Loucy (cell line): ENCODE measurements around the gene ZDHHC8.

ENCODE experiments used
- H2AFZ ChIP-seq: fragments of 200-600 bp; sonication (generic); 2 replicates; pipeline ENCODE4 v1.6.0; 2016; ENCODE audit warnings: antibody characterized with exemption, mild to moderate bottlenecking, low read length, moderate library complexity
- H3F3A ChIP-seq: fragments of 200-600 bp; 2 replicates; pipeline ENCODE4 v1.6.0; 2016; ENCODE audit warnings: antibody characterized with exemption, low read depth, mild to moderate bottlenecking
- H3K27me3 ChIP-seq: fragments of 200-600 bp; sonication (generic); 2 replicates; pipeline ENCODE4 v1.6.1; 2014; ENCODE audit warnings: low read length, mild to moderate bottlenecking; ENCODE audit not compliant: insufficient read depth, poor library complexity, severe bottlenecking
- H3K36me3 ChIP-seq: fragments of 200-600 bp; sonication (generic); 2 replicates; pipeline ENCODE4 v1.6.1; 2016; ENCODE audit warnings: low read length; ENCODE audit not compliant: insufficient read depth
- H3K4me1 ChIP-seq: fragments of 200-600 bp; sonication (generic); 2 replicates; pipeline ENCODE4 v1.5.1; 2014; ENCODE audit warnings: low read length, mild to moderate bottlenecking; ENCODE audit not compliant: insufficient read depth, poor library complexity, severe bottlenecking
- H3K4me2 ChIP-seq: fragments of 200-600 bp; sonication (generic); 2 replicates; pipeline ENCODE4 v1.6.0; 2014; ENCODE audit warnings: antibody characterized with exemption, low read length, low read depth, mild to moderate bottlenecking; ENCODE audit not compliant: poor library complexity, severe bottlenecking
- H3K4me3 ChIP-seq: fragments of 200-600 bp; sonication (generic); 2 replicates; pipeline ENCODE4 v1.5.1; 2014; ENCODE audit warnings: low read length, mild to moderate bottlenecking, mixed read lengths; ENCODE audit not compliant: poor library complexity, severe bottlenecking
- H3K79me2 ChIP-seq: fragments of 200-600 bp; sonication (generic); 2 replicates; pipeline ENCODE4 v1.6.1; 2014; ENCODE audit warnings: low read length; ENCODE audit not compliant: insufficient read depth
- H3K9ac ChIP-seq: fragments of 200-600 bp; sonication (generic); 2 replicates; pipeline ENCODE4 v1.6.0; 2014; ENCODE audit warnings: mild to moderate bottlenecking, low read depth, low read length, moderate library complexity; ENCODE audit not compliant: poor library complexity, severe bottlenecking
- H3K9me2 ChIP-seq: fragments of 200-600 bp; sonication (generic); replicated peaks from 2 replicates; pipeline ENCODE4 v1.6.1; 2016; ENCODE audit warnings: low read depth, low read length, mixed read lengths
- H3K9me3 ChIP-seq: fragments of 200-600 bp; sonication (generic); 2 replicates; pipeline ENCODE4 v1.6.1; 2014; ENCODE audit warnings: mild to moderate bottlenecking, antibody characterized with exemption, low read length, low read depth; ENCODE audit not compliant: insufficient read depth
- H4K20me1 ChIP-seq: fragments of 200-600 bp; sonication (generic); 2 replicates; pipeline ENCODE4 v1.6.0; 2014; ENCODE audit warnings: antibody characterized with exemption, low read length, mild to moderate bottlenecking; ENCODE audit not compliant: insufficient read depth, poor library complexity, severe bottlenecking
- CTCF ChIP-seq: fragments of 200-600 bp; sonication (generic); conservative IDR thresholded peaks from 2 replicates; pipeline ENCODE4 v1.5.1; 2014; ENCODE audit warnings: mild to moderate bottlenecking, antibody characterized with exemption, low read length
- EZH2phosphoT487 ChIP-seq: fragments of 200-600 bp; IDR thresholded peaks from 2 replicates; pipeline ENCODE4 v1.6.1; 2018; ENCODE audit warnings: antibody characterized with exemption, mild to moderate bottlenecking, moderate library complexity, borderline replicate concordance

Gene ZDHHC8

GRCh38 chr22:20164863-20165262 lies 33.3 kb downstream of the ZDHHC8 start:
- no peak for TF ChIP-seq CTCF
- TF ChIP-seq EZH2phosphoT487 = no peak
- no peaks in the 10 kb centered on the region for H4K20me1 ChIP-seq
- no peaks in the 10 kb centered on the region for H3K27me3 ChIP-seq
- H3F3A ChIP-seq = no peaks in the 10 kb centered on the region
- H3K4me3 ChIP-seq = no peak overlapping the region
- H3K9ac ChIP-seq = no peak overlapping the region
- no peak overlapping the region for H2AFZ ChIP-seq
- H3K9me2 ChIP-seq = no peaks in the 10 kb centered on the region
- H3K36me3 ChIP-seq = no peaks in the 10 kb centered on the region
- peaks cover 18% of the 10 kb centered on the region for H3K4me1 ChIP-seq
- H3K79me2 ChIP-seq = no peaks in the 10 kb centered on the region
- no peak overlapping the region for H3K4me2 ChIP-seq
- H3K9me3 ChIP-seq = no peaks in the 10 kb centered on the region

GRCh38 chr22:20165421-20165820 lies 33.8 kb downstream of the ZDHHC8 start:
- H3K9me2 ChIP-seq = no peaks in the 10 kb centered on the region
- H3K27me3 ChIP-seq = no peaks in the 10 kb centered on the region
- no peaks in the 10 kb centered on the region for H3K36me3 ChIP-seq
- H3K79me2 ChIP-seq = no peaks in the 10 kb centered on the region
- no peak overlapping the region for H2AFZ ChIP-seq
- no peak overlapping the region for H3K4me3 ChIP-seq
- no peaks in the 10 kb centered on the region for H3K9me3 ChIP-seq
- peaks cover 13% of the 10 kb centered on the region for H3K4me1 ChIP-seq
- TF ChIP-seq EZH2phosphoT487 = no peak
- no peak for TF ChIP-seq CTCF
- H3K4me2 ChIP-seq = no peak overlapping the region
- H3F3A ChIP-seq = no peaks in the 10 kb centered on the region
- H4K20me1 ChIP-seq = no peaks in the 10 kb centered on the region
- no peak overlapping the region for H3K9ac ChIP-seq

- Histone ChIP-seq H3K27me3 (no peaks in the 10 kb centered on the region), H3K4me1 (peaks cover 11% of the 10 kb centered on the region), H3K36me3 (no peaks in the 10 kb centered on the region), H2AFZ (no peak overlapping the region), H3K9ac (no peak overlapping the region), H3F3A (no peaks in the 10 kb centered on the region), H3K4me3 (no peak overlapping the region), H3K4me2 (no peak overlapping the region), H3K9me3 (no peaks in the 10 kb centered on the region), H4K20me1 (no peaks in the 10 kb centered on the region), H3K9me2 (no peaks in the 10 kb centered on the region), H3K79me2 (no peaks in the 10 kb centered on the region)
- TF ChIP-seq EZH2phosphoT487 (no peak), CTCF (no peak)
Observed at GRCh38 chr22:20165913-20166312, 34.3 kb downstream of the ZDHHC8 start.
